K562 (cell line): Measurements from ENCODE around the gene GLIPR2. TPM values are rescaled to one million over a fixed set of nuclear protein-coding genes. Genes with fewer than 3 reads are reported as not detected.

ENCODE experiments used
- ATAC-seq: fragments of 200-7000 bp; cut with Tn5 transposase; 3 replicates; pipeline ENCODE4 v1.9.1; 2020; ENCODE audit warnings: moderate library complexity
- BruUV-seq: library from RNA; stranded (reverse); fragments of 400-500 nt; replicated peaks from 2 replicates; lab custom pipeline; 2021; lab: Mats Ljungman, UMichigan
- CTCF ChIA-PET: fragments of 300-600 bp; formaldehyde crosslinking; extraction: SDS; loops from one replicate; lab custom pipeline; 2021; ENCODE audit warnings: low intra/inter-chr PET ratio; lab: Yijun Ruan, JAX
- POLR2A ChIA-PET: fragments of 300-600, 350-650 bp; sonication (Branson Sonifier 250); formaldehyde crosslinking; extraction: SDS; loops from one replicate; lab custom pipeline; 2021; ENCODE audit warnings: antibody characterized with exemption, inconsistent platforms; lab: Yijun Ruan, JAX
- DNase-seq, 4 experiments: peaks; one replicate each; pipeline versions ENCODE4 v3.0.0 to v3.0.0-alpha.2; 2011 to 2018; ENCODE audit warnings: low spot score in 3 of 4, mixed read lengths in 3 of 4; ENCODE audit errors: extremely low read depth in 1 of 4
- FAIRE-seq: peaks from 2 replicates; lab custom pipeline; 2011; peaks lifted over from hg19 to GRCh38; lab: Jason Lieb, UNC
- H2AFZ ChIP-seq: 2 replicates; pipeline ENCODE4 v1.6.0; 2011; ENCODE audit warnings: low read depth, low read length, control low read depth, inconsistent platforms
- H3K27ac ChIP-seq: fragments of 200-600 bp; 3 replicates; pipeline ENCODE4 v1.8.0; 2011; ENCODE audit warnings: low read depth, mild to moderate bottlenecking, control low read depth, inconsistent platforms, low read length, moderate library complexity, mixed read lengths; ENCODE audit errors: extremely low read depth
- H3K27me3 ChIP-seq, 2 experiments: fragments of 300-600 bp in 1 of 2; 2 replicates in 1 of 2; 3 replicates in 1 of 2; pipeline versions ENCODE4 v1.6.0 to v1.8.0; 2011; ENCODE audit warnings: inconsistent platforms in 2 of 2, low read length in 2 of 2, mild to moderate bottlenecking in 1 of 2, mixed read lengths in 1 of 2, moderate library complexity in 1 of 2; ENCODE audit not compliant: control insufficient read depth in 2 of 2, insufficient read depth in 2 of 2
- H3K36me3 ChIP-seq: fragments of 300-600 bp; 3 replicates; pipeline ENCODE4 v1.8.0; 2011; ENCODE audit warnings: mild to moderate bottlenecking, low read length, inconsistent platforms; ENCODE audit not compliant: control insufficient read depth, insufficient read depth
- H3K4me1 ChIP-seq, 2 experiments: fragments of 200-600 bp in 1 of 2; replicated peaks in 1 of 2; 2 replicates in 1 of 2; 3 replicates in 1 of 2; pipeline versions ENCODE4 v1.5.1 to v1.8.0; 2011; ENCODE audit warnings: inconsistent platforms in 2 of 2, low read length in 2 of 2, mild to moderate bottlenecking in 1 of 2, mixed read lengths in 1 of 2, moderate library complexity in 1 of 2; ENCODE audit not compliant: control insufficient read depth in 2 of 2, insufficient read depth in 2 of 2
- H3K4me2 ChIP-seq: 2 replicates; pipeline ENCODE4 v1.6.1; 2011; ENCODE audit warnings: low read length, control low read depth, inconsistent platforms, mixed read lengths; ENCODE audit not compliant: insufficient read depth
- H3K4me3 ChIP-seq: fragments of 200-600 bp; sonication (generic), shearing (Covaris generic); 2 replicates; pipeline ENCODE4 v1.5.1; 2016; ENCODE audit warnings: control low read depth, inconsistent platforms
- H3K79me2 ChIP-seq: fragments of 200-600 bp; 3 replicates; pipeline ENCODE4 v1.8.0; 2011; ENCODE audit warnings: low read length, inconsistent platforms; ENCODE audit not compliant: control insufficient read depth, insufficient read depth
- H3K9ac ChIP-seq, 2 experiments: 2 replicates each; pipeline versions ENCODE4 v1.6.0 to v1.6.1; 2011; ENCODE audit warnings: low read depth in 2 of 2, low read length in 2 of 2, control low read depth in 1 of 2, inconsistent platforms in 1 of 2, mild to moderate bottlenecking in 1 of 2, mixed read lengths in 1 of 2; ENCODE audit not compliant: insufficient read depth in 1 of 2
- H3K9me1 ChIP-seq: one replicate; pipeline ENCODE4 v1.6.0; 2011; ENCODE audit warnings: inconsistent platforms, mild to moderate bottlenecking, low read length, moderate library complexity; ENCODE audit not compliant: control insufficient read depth, insufficient read depth
- H3K9me3 ChIP-seq: replicated peaks from 2 replicates; pipeline ENCODE4 v1.5.1; 2011; ENCODE audit warnings: low read depth, low read length, inconsistent platforms; ENCODE audit not compliant: control insufficient read depth, insufficient read depth
- H4K20me1 ChIP-seq: replicated peaks from 2 replicates; pipeline ENCODE4 v1.6.1; 2011; ENCODE audit warnings: low read length, inconsistent platforms, mixed read lengths; ENCODE audit not compliant: control insufficient read depth, insufficient read depth
- BCOR ChIP-seq: fragments of 450-650 bp; IDR thresholded peaks from 2 replicates; pipeline ENCODE4 v1.6.1; 2016
- CBFB ChIP-seq: sonication (generic); formaldehyde crosslinking; IDR thresholded peaks from 2 replicates; pipeline ENCODE4 v1.4.0; 2020; ENCODE audit warnings: mild to moderate bottlenecking, missing genetic modification reagents
- HOMEZ ChIP-seq: fragments of 250-450 bp; sonication (Bioruptor Pico); IDR thresholded peaks from 2 replicates; pipeline ENCODE4 v1.4.0; 2020; ENCODE audit warnings: mild to moderate bottlenecking, moderate library complexity
- HOXB6 ChIP-seq: fragments of 250-450 bp; sonication (Bioruptor Pico); IDR thresholded peaks from 2 replicates; pipeline ENCODE4 v1.5.1; 2022; ENCODE audit warnings: mild to moderate bottlenecking, borderline replicate concordance
- IRF9 ChIP-seq: fragments of 450-650 bp; IDR thresholded peaks from 2 replicates; pipeline ENCODE4 v1.6.1; 2016; ENCODE audit warnings: missing biosample characterization, missing genetic modification characterization
- KLF6 ChIP-seq: fragments of 250-450 bp; sonication (Bioruptor Pico); IDR thresholded peaks from 2 replicates; pipeline ENCODE4 v1.4.0; 2020; ENCODE audit warnings: mild to moderate bottlenecking, moderate library complexity, borderline replicate concordance
- PCBP1 ChIP-seq: fragments of 200-400 bp; formaldehyde crosslinking; IDR thresholded peaks from 2 replicates; pipeline ENCODE4 v1.6.1; 2018; ENCODE audit warnings: mild to moderate bottlenecking, low read depth, low read length; ENCODE audit not compliant: poor library complexity, severe bottlenecking
- RBM25 ChIP-seq: fragments of 200-400 bp; formaldehyde crosslinking; IDR thresholded peaks from 2 replicates; pipeline ENCODE4 v1.6.1; 2018; ENCODE audit warnings: low read length, low read depth, moderate library complexity; ENCODE audit not compliant: severe bottlenecking
- ZBTB11 ChIP-seq, 3 experiments: fragments of 200-800 bp in 1 of 3; fragments of 250-450 bp in 1 of 3; fragments of 450-650 bp in 1 of 3; sonication (Bioruptor Pico) in 1 of 3; sonication (Bioruptor generic) in 1 of 3; formaldehyde crosslinking in 1 of 3; IDR thresholded peaks; 2 replicates each; pipeline versions ENCODE4 v1.6.1 to v1.8.0; 2016 to 2022; ENCODE audit warnings: mild to moderate bottlenecking in 2 of 3, missing genetic modification characterization in 2 of 3, missing compliant biosample characterization in 1 of 3, moderate library complexity in 1 of 3
- ZBTB49 ChIP-seq: sonication (generic); formaldehyde crosslinking; IDR thresholded peaks from 2 replicates; pipeline ENCODE4 v1.8.0; 2022; ENCODE audit warnings: missing genetic modification reagents, mild to moderate bottlenecking, borderline replicate concordance
- ZNF668 ChIP-seq: fragments of 250-450 bp; sonication (Bioruptor Pico); IDR thresholded peaks from 2 replicates; pipeline ENCODE4 v1.8.0; 2022; ENCODE audit warnings: mild to moderate bottlenecking, inconsistent platforms
- ZNF766 ChIP-seq: fragments of 200-800 bp; sonication (Bioruptor generic); conservative IDR thresholded peaks from 2 replicates; pipeline ENCODE4 v1.6.1; 2016; ENCODE audit warnings: missing genetic modification characterization, missing compliant biosample characterization
- WGBS: fragments of 100-300 bp; shearing (Covaris generic); methylation state at CpG from one replicate; pipeline ENCODE4 v1.1.6; 2016; ENCODE audit warnings: low coverage, mixed read lengths; ENCODE audit not compliant: insufficient coverage; ENCODE audit errors: missing lambda C conversion rate; 5-methylcytosine and 5-hydroxymethylcytosine counted together
- in situ Hi-C: fragments of 300-500 bp; cut with MboI; formaldehyde crosslinking; loops from 4 replicates; pipeline ENCODE4 v1.15.0; 2018; ENCODE audit warnings: inconsistent platforms, mixed read lengths
- intact Hi-C: fragments of 100-400 bp; cut with micrococcal nuclease; formaldehyde crosslinking; loops from 2 replicates; pipeline ENCODE4 v1.14.2; 2022
- polyA plus RNA-seq, 8 experiments: library from polyadenylated mRNA; depleted of rRNA in 4 of 8; stranded (reverse) in 5 of 8; unstranded in 3 of 8; fragments of >200 nt; fragmentation: Nextera tagmentation in 2 of 8; fragmentation: Illumina TruSeq in 1 of 8; extraction: Ambion mirVana in 2 of 8; extraction: Trizol in 1 of 8; gene quantifications; 2 replicates each; pipeline versions ENCODE4 v1.2.1 to v1.2.3, GENCODE V29; 2011 to 2014; ENCODE audit warnings: inconsistent platforms in 1 of 8, missing spikeins in 1 of 8
- total RNA-seq, 7 experiments: library from RNA; depleted of rRNA in 6 of 7; stranded (reverse); fragments of >200 nt in 6 of 7; fragmentation: Illumina TruSeq in 2 of 7; extraction: Trizol in 2 of 7; gene quantifications; 2 replicates each; pipeline versions ENCODE4 v1.2.1 to v1.2.3, GENCODE V29; 2011 to 2021; ENCODE audit warnings: low replicate concordance in 1 of 7

GLIPR2 gene
- total and polyA plus RNA-seq, 9 of the 15 experiments (the other 6 are each of a cell fraction or from before 2014, with no cell fraction given), result 1.4 to 8.8 (median 2.9) TPM

GRCh38 chr9:36152741-36153438, 16.4 kb downstream of the GLIPR2 start:
- H3K4me1 ChIP-seq, result peaks cover 0 to 11% of the 10 kb centered on the region in 2 experiments; a peak in 3 of 5 replicates
- H4K20me1 ChIP-seq, result no peaks in the 10 kb centered on the region
- in situ Hi-C loops (no loop called here), intact Hi-C loops (no loop called here)
- no peak for TF ChIP-seq CBFB (CRISPR knock-in tag)
- no peak for TF ChIP-seq KLF6 (CRISPR knock-in tag)
- no peak for TF ChIP-seq ZNF766 (CRISPR knock-in tag)
- TF ChIP-seq ZBTB49, result no peak
- TF ChIP-seq HOMEZ (CRISPR knock-in tag), result no peak
- TF ChIP-seq BCOR, result peak; percentile 61
- TF ChIP-seq PCBP1, result no peak
- no peak for TF ChIP-seq HOXB6 (CRISPR knock-in tag)
- peak; percentile 88 for TF ChIP-seq RBM25
- no peak for TF ChIP-seq IRF9 (tag)
- TF ChIP-seq ZNF668 (CRISPR knock-in tag), result no peak
- no peak for TF ChIP-seq ZBTB11 (CRISPR knock-in tag; IDR thresholded peaks at IDR 0.05)
- H3K27ac ChIP-seq, result no peak overlapping the region
- POLR2A ChIA-PET, result no interaction called here
- no peak for FAIRE-seq
- no peak for DNase-seq
- no TSS peak for BruUV-seq
- H3K9ac ChIP-seq, result no peak overlapping the region
- no peaks in the 10 kb centered on the region for H3K36me3 ChIP-seq
- H3K9me3 ChIP-seq, result 0 out of 2 replicates have a peak, but pooled peaks cover 1% of the 10 kb centered on the region
- H3K4me2 ChIP-seq, result no peak overlapping the region
- no peak overlapping the region for H2AFZ ChIP-seq
- 80% methylated on average over 3 of the region's 10 CpGs for WGBS
- no peaks in the 10 kb centered on the region for H3K9me1 ChIP-seq
- H3K27me3 ChIP-seq, result no peaks in the 10 kb centered on the region
- no peak for ATAC-seq
- CTCF ChIA-PET, result no interaction called here
- H3K4me3 ChIP-seq, result no peak overlapping the region
- no peaks in the 10 kb centered on the region for H3K79me2 ChIP-seq
